HG02678 (cell line): Measurements from ENCODE around the gene LBHD2.

Source experiments
- ATAC-seq: cut with Tn5 transposase; IDR thresholded peaks from one replicate; pipeline ENCODE4 v1.9.1; 2021; ENCODE audit warnings: mild to moderate bottlenecking, moderate library complexity; ENCODE audit not compliant: unreplicated experiment

LBHD2 gene

GRCh38 chr14:103090481-103091020 is 6.5 kb downstream of the LBHD2 start:
- ATAC-seq, result no peak

GRCh38 chr14:103091041-103091882 is 7.3 kb downstream of the LBHD2 start:
- peak; percentile 48 for ATAC-seq

GRCh38 chr14:103091883-103092222 is 7.8 kb downstream of the LBHD2 start:
- no peak for ATAC-seq

GRCh38 chr14:103093856-103094405 is 9.9 kb downstream of the LBHD2 start:
- ATAC-seq, result no peak

- ATAC-seq, result no peak
Observed at GRCh38 chr14:103094406-103095209, 10.6 kb downstream of the LBHD2 start, which contains the start of gene EXOC3L4. TSS of gene EXOC3L4 (plus strand) at chr14:103094725. CDS start at chr14:103100220, 5,495 bp downstream.

- no peak for ATAC-seq
Observed at GRCh38 chr14:103095210-103095778, 11.3 kb downstream of the LBHD2 start.

- no peak for ATAC-seq
Observed at GRCh38 chr14:103096387-103096786, 12.4 kb downstream of the LBHD2 start.

- ATAC-seq, result no peak
Observed at GRCh38 chr14:103097244-103097993, 13.4 kb downstream of the LBHD2 start.

GRCh38 chr14:103097994-103098957 is 14.3 kb downstream of the LBHD2 start:
- ATAC-seq, result no peak

GRCh38 chr14:103099081-103099732 is 15.2 kb downstream of the LBHD2 start:
- ATAC-seq, result no peak

- no peak for ATAC-seq
Observed at GRCh38 chr14:103099733-103100280, 15.8 kb downstream of the LBHD2 start.

GRCh38 chr14:103100281-103101121 is 16.5 kb downstream of the LBHD2 start:
- ATAC-seq, result peak; percentile 52

GRCh38 chr14:103101257-103101962 is 17.4 kb downstream of the LBHD2 start:
- ATAC-seq, result no peak

- ATAC-seq, result no peak
Observed at GRCh38 chr14:103101963-103102688, 18.1 kb downstream of the LBHD2 start.

- ATAC-seq, result no peak
Observed at GRCh38 chr14:103102689-103103260, 18.8 kb downstream of the LBHD2 start.
